Measurements from ENCODE around the gene AKR1C3. TPM values are rescaled to one million over a fixed set of nuclear protein-coding genes. Genes with fewer than 3 reads are reported as not detected.
"Not testable (repeated sequence)": the region's sequence is repeated elsewhere in the genome, so short reads cannot be mapped to it uniquely, and the experiment has no call there.

AKR1C3 gene
- total RNA-seq, 1 donor from 2014 or later: 2.9 TPM

- intact Hi-C loops (cut with micrococcal nuclease): no loop called here
These were observed 42.4 kb downstream of the AKR1C3 start for GRCh38 chr10:5136468-5137087.

DNA sequence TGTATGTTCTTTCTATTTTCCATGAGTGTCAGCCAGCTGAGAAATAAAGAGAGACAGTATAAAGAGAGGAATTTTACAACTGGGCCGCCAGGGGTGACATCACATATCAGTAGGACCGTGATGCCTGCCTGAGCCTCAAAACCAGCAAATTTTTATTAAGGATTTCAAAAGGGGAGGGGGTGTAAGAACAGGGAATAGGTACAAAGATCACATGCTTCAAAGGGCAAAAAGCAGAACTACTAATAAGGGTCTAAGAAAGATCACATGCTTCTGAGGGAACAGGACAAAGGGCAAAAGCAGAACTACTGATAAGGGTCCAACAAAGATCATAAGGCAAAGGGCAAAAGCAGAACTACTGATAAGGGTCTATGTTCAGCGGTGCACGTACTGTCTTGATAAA is 43.5 kb downstream of the AKR1C3 start:
- intact Hi-C loops (cut with micrococcal nuclease): not testable (repeated sequence)

- intact Hi-C loops (cut with micrococcal nuclease): no loop called here
These were observed 48.0 kb downstream of the AKR1C3 start for GRCh38 chr10:5142199-5142598.

DNA sequence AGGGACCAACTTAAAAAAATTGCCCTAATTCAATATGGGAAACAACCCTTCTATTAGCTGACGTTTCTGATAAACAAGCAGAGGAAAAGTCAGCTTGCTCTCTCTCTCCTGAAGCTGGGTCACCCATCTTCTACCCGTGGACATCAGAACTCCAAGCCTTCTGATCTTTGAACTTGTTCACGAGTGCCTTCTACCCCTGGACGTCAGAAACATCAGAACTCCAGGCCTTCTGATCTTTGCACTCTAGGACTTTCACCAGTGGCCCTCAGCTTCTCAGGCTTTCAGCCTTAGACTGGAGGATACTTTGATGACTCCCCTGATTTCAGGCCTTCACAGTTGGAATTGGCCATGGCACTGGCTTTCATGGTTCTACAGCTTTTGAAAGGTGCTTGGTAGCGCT is 48.9 kb downstream of the AKR1C3 start:
- intact Hi-C loops (cut with micrococcal nuclease): no loop called here

DNA sequence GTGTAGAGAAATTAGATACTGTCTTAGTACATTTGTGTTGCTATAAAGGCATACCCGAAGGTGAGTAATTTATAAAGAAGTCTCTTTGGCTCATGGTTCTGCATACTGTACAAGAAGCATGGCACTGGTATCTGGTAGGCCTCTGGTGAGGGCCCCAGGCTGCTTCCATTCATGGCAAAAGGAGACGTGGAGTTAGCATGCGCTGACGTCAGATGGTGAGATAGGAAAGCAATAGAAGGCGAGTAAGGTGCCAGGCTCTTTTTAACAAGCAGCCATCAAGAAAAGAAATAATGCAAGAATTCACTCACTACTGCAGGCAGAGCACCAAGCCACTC is 52.7 kb downstream of the AKR1C3 start:
- intact Hi-C loops (cut with micrococcal nuclease): no loop called here

DNA sequence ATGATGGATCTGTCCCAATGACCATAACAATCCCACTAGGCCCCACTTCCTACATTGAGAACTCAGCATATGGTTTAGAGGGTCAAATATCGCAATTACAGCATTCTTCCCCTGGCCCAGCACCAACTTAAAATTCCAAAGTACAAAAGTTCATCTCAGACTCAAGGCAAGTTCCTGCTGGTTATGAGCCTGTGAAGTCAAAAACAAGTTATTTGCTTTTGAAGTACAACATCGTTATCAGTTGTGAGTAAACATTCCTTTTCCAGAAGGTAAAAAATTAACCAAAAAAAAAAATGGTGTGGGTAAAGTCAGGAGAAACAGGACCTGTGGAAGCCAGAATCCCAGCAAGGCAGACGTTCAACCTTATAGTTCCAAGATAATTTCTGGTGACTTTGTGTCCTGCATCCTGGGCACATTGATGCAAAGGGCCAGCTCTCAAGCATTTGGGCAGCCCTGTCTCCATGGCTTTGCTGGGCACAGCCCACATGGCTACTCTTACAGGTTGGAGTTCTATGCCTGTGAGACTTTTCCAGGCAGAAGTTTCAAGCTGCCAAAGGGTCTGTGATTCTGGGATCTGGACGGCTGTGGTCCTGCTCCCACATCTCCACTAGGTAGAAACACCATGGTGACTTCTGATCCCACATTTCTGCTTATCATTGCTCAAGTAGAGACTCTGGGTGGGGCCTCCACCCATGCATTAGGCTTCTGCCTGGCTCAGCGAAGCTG is 53.2 kb downstream of the AKR1C3 start:
- intact Hi-C loops (cut with micrococcal nuclease): no loop called here

DNA sequence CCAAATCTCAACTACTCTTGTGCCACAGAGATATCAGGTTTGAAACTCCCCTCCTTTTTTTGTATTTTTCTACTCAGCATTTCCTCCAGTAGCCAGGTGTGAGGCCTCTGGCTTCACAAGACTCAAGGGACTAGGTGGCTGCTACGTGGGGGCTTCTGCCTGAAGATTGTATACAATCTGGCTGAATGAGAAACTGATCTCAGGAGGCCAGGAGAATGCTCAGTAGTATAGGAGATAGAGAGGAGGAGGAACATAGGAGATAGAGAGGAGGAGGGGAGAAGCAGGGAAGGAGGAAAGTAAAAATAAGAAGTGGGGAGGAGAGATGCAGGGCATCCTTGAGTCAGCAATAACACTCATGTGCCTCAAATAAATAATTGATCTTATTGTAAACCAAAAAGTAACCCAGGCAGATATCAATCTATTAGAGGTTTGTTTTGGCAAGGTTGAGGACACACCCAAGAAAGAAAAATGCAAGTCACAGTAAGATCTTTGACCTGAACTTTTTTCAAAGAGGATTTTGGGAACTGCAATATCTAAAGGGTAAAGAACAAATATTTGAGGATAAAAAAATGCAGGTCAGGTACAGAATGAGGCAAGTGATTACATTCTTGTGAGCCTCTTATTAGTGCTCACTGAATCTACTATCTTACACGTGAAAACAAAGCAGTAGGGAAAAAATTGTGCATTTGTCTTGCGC is 53.9 kb downstream of the AKR1C3 start:
- intact Hi-C loops (cut with micrococcal nuclease): no loop called here

GRCh38 chr10:5148678-5149032 is 54.4 kb downstream of the AKR1C3 start:
- intact Hi-C loops (cut with micrococcal nuclease): no loop called here

- intact Hi-C loops (cut with micrococcal nuclease): no loop called here
These were observed 56.9 kb downstream of the AKR1C3 start for GRCh38 chr10:5151076-5151475.

DNA sequence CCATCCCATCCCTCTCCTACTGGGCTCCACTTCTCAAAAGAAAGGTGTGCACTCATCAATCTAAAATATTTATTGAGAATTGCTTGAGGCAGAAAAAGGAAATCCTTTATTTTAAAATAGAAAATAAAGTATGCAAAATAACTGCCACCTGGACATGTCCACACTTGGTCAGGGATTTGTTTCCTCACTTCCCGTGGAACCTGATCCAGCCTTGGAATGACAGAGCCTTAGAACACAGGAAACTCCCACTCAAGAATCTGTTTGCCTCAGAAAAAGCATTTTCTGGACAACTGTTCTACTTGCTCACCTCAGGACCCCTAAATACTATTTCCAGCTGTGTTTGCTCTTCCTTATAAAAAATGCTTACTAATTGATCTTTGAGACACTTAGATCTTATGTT is 61.7 kb downstream of the AKR1C3 start:
- intact Hi-C loops (cut with micrococcal nuclease): no loop called here

Other genes with a start within 250 kb of the AKR1C3 start
- gene AKR1C1, start 131.0 kb upstream of the AKR1C3 start, total RNA-seq: 1.3 and 1.4 TPM in 2 replicates
- not detected in 2 replicates for gene AKR1C2, start 90.6 kb upstream of the AKR1C3 start, total RNA-seq
- 1.4 and 1.9 TPM in 2 replicates for gene AKR1C8, start 90.7 kb downstream of the AKR1C3 start, total RNA-seq
- gene AKR1C4, start 102.4 kb downstream of the AKR1C3 start, total RNA-seq: not detected in 2 replicates

Measured in T-helper 1 cell treated with Interleukin-12 subunit alpha and Interleukin-12 subunit beta and Interleukin-4 antibody, amounts not matched to agents 30 ng/mL and 1 ng/mL, for 36 hours (primary cell).